HG02571 (cell line): ENCODE data around the gene LRP1-AS.

Source experiments
- ATAC-seq: cut with Tn5 transposase; IDR thresholded peaks from one replicate; pipeline ENCODE4 v1.9.1; 2021; ENCODE audit warnings: mild to moderate bottlenecking, moderate library complexity; ENCODE audit not compliant: unreplicated experiment

The LRP1-AS gene

GRCh38 chr12:57142121-57142520 is 5.3 kb downstream of the LRP1-AS start:
- ATAC-seq, result no peak

DNA sequence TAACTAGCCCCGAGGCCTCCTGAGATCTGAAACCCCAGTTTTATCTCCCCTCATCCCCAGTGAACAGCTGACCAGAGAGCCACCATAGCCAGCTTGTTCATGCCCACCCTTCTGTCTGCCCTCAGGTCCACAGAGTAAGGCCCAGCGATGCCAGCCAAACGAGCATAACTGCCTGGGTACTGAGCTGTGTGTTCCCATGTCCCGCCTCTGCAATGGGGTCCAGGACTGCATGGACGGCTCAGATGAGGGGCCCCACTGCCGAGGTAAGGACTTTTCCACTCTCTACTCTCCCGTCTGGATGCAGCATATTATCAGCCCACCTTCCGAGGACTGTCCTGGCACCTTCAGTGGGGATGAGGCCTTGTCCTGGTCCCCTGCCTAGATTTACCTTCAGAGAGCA is 6.2 kb downstream of the LRP1-AS start:
- no peak for ATAC-seq

- no peak for ATAC-seq
Measured at GRCh38 chr12:57139796-57140649, 7.4 kb downstream of the LRP1-AS start.

GRCh38 chr12:57138526-57139272 is 8.7 kb downstream of the LRP1-AS start:
- no peak for ATAC-seq

DNA sequence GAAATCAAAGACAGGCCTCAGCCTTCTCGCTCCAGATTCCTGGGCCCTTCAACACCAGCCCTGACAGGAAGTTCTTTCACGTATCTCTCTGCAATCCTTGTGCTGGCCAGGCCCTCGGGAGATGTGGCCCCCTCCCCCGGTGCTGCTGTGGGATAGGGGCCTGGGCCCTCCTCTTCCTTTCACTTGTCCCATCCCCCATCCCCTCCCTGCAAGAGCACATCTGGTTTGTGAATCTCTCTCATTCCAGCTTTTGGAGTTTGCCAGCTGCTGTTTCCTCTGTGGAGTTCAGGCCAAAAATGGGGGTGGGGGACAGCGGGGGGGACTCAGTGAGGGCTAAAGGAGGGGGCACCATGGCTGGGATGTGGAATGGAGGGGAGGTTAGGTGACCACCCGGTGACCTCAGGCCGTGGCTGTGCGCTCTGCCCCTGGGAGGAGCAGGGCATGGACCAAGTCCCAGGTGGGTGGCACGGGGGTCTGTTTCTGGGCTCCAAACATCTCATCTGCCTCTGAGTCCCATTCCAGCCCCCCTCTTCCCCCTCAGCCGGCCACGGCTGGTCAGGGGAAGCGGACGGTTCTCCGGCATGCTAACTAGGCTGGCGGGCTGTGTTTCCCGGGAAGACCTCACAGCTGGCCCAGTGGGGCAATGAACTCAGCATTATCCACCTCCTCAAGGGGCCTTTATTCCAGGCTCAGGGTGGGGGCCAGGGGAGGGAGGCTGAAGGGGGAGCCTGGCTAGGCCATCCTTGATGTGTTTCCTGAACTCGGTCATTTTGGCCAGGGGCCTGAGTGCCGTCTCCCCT is 11.7 kb downstream of the LRP1-AS start:
- no peak for ATAC-seq

DNA sequence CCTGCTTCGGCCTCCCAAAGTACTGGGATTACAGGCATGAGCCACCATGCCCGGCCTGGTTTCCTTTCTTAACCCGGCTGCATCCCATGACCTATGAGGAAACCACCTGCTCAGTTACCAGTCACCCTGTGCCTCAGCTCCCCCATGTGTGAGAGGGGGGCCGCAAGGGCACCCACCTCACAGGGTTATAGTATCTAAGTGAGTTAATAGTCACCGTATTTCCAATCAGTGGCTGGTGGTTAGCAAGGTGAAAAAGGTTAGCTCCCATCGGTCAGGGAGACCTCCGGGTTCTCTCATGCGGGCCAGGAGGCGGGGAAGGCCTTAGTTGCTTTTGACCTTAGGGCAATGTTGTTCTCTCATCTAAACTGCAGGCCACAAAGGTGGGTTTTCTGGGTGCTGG is 12.5 kb downstream of the LRP1-AS start:
- ATAC-seq, result no peak

- no peak for ATAC-seq
Measured at GRCh38 chr12:57133916-57134315, 13.5 kb downstream of the LRP1-AS start.

DNA sequence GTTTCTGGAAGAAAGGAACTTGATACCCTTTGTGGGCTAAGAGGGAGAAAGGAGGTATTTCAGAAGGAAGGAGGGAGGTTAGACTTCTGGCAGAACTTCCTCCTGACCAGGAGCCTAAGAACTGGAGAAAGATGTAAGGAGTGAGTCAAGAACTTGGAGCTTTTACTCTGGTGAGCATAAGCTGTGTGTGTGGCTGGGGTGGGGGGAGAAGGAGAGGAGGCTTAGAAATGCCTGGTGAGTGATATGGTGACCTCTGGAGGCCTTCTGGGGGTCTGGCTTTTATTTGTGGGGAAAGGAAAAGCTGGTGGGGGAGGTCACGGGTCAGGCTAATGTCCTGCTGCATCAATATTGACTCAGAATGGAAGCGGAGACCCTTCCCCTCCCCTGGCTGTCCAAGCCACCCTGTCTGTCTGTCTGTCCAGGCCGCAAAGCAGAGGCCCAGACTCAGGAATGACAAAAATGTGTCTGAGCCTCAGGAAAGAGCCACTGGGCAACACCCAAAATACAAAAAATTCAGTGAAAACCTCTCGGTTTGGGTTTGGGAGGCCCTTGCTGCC is 14.3 kb downstream of the LRP1-AS start:
- ATAC-seq, result no peak

DNA sequence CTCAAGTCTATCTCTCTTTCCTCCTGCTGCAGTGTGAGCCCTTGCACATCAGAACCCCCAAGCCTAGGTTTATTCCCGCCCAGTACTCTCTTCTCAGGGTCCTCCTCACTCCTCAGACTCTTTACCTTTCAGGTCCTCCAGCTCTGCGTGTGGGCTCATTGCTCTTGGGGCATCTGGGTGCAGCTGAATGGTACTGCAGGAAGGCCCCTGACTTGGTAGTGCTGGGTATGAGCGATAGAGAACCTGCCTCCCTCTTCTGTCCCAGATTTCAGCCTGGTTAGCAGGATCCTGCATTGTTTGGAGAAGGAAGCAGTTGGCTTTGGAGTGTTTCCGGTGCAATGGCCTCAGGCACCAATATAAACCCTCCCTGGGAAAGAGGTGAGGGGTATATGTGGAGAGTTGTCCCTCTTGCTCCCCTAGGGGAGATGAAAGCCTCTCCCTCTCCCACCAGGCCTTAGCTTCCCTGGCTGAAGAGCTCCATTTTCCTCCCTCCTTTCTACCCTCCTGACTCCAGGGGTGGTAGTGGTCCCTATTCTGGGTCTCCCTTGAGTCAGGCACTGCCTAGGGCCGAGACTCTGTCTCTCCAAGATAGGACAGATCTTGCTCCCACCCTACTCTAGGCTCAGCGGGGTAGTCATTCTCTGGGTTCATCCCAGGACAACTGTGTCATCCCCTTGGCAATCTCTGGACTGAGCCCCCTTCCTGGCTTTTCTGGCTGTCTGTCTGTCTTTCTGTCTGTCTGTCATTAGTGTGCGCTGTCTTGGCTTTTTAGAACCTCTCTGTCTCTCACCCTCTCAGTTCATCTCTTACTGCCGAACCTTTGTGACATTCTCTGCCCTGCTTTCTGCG is 15.3 kb downstream of the LRP1-AS start:
- no peak for ATAC-seq

DNA sequence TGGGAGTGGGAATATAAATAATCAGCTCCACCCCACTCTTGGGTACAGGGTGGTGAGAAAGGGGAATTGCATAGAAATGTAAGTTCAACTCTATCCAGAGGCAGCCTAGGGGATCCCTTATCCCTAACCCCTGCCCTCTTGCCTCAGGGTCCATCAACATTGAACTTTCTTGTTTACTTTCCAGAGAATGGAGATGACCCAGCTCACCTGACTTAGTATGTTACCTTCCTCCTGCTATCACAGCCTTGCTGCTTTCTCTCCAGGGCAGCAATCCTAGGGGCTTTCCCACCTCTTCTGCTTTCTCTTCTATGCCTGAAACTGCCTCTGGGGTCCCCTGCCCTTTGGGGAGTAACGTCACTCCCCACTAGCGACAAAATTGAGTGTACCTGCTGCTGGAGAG is 16.5 kb downstream of the LRP1-AS start:
- ATAC-seq, result no peak

- no peak for ATAC-seq
Measured at GRCh38 chr12:57129889-57130288, 17.5 kb downstream of the LRP1-AS start.

- ATAC-seq, result no peak
Measured at GRCh38 chr12:57129321-57129842, 18.0 kb downstream of the LRP1-AS start.

- ATAC-seq, result no peak
Measured at GRCh38 chr12:57128519-57129247, 18.7 kb downstream of the LRP1-AS start.

DNA sequence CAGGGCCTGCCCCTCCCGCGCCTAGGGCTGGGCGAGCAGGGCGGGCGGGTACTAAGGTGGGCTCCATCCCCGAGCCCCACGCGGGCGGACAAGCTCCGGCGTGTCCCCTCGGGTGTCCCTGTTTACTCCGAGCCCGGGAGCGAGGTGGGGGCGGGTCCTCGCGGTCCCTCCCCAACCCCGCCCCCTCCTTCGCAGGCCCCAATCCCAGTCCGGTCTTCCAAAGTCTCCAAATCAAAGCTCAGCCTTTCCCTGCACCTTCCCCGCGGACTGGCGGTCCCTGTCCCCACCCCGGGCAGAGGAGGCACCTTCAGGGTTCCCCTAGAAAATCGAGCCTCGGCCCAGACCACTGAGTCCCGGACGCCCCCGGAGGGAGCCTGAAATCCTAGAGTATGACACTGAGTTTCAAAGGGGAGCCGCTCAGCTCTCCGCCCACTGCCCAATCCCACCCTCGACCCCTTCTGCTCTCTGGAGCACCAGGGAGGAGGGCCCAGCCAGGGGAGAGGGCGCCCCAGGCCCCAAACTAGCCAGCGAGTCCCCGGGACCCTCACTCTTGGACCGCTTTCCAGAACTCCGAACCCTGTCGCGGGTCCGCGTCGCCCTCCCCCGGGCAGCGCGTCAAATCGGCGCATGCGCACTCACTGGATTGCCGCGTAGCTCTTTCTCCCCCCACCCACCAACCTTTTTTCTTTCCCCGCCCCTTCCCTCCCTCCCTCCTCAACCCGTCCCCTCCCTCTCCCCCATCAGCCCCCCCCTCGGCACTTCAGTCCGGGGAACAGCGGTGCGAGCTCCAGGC is 19.5 kb downstream of the LRP1-AS start, which contains the start of gene LRP1:
TSS of gene LRP1 (plus strand) at position 758 of the 793 bp plus-strand sequence. CDS start 482 bp downstream, outside the sequence.
- ATAC-seq, result no peak

DNA sequence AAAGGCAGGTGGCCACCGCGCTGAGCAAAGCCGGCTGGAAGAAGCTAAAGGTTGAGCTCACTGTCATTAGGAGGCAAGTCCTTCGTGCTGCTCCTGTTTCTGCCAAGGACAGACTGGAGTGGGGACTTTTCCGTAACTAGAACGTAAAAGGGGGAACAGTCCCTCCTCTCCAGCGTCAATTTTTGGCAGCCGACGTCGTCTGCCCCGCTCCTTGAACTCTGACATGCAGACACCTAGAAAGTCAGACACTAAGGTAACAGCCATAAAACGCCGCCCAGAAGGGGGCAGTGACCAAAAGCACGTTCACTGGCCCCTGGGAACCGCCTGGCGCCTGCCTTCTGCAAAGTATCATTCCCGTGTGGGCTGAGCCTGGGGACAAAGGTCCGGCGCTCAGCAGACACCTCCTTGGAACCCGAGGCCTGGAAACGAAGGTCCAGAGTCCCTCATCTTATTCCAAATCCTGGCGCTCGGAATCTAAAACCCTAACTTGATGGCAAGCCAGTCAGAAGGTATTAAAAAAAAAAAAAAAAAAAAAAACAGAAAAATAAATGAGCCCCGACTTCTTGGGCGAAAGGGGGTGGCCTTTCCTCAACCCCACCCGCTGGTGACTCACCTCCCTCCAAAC is 20.2 kb downstream of the LRP1-AS start:
- no peak for ATAC-seq

- no peak for ATAC-seq
Measured at GRCh38 chr12:57126561-57126960, 20.9 kb downstream of the LRP1-AS start.

DNA sequence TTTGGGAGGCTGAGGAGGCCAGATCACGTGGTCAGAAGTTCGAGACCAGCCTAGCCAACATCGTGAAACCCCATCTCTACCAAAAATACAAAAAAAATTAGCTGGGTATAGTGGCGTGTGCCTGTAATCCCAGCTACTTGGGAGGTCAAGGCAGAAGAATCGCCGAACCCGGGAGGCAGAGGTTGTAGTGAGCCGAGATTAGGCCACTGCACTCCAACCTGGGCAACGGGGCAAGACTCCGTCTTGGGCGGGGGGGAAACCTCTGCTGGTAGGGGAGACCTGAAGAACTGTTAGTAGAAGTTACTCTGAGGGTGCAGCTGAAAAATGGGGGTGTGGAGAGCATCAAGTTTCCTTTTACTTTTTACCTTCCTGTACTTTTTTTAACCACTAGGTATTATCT is 21.4 kb downstream of the LRP1-AS start:
- ATAC-seq, result no peak
